Effector memory CD8-positive, alpha-beta T cell (primary cell): Measurements from ENCODE around the gene SLC24A4.

Source experiments
- ATAC-seq: fragments of 150-1000 bp; cut with Tn5 transposase; replicated peaks from 2 replicates; pipeline ENCODE4 v1.10.0; 2021; ENCODE audit warnings: mild to moderate bottlenecking, moderate library complexity
- DNase-seq, 3 experiments: peaks; one replicate each; pipeline ENCODE4 v3.0.0; 2021
- H3K27ac Mint-ChIP-seq, 2 donors: one replicate each; pipeline ENCODE4 v1.8.0; 2022; ENCODE audit warnings: mild to moderate bottlenecking in 2 of 2, mixed read lengths in 2 of 2, moderate library complexity in 2 of 2
- H3K27me3 Mint-ChIP-seq, 2 donors: one replicate each; pipeline ENCODE4 v1.8.0; 2022; ENCODE audit warnings: mixed read lengths in 2 of 2
- H3K36me3 Mint-ChIP-seq: one replicate; pipeline ENCODE4 v1.8.0; 2022; ENCODE audit warnings: mild to moderate bottlenecking, moderate library complexity, mixed read lengths; ENCODE audit not compliant: insufficient read depth
- H3K4me1 Mint-ChIP-seq, 2 donors: one replicate each; pipeline ENCODE4 v1.8.0; 2022; ENCODE audit warnings: low read depth in 2 of 2, mixed read lengths in 2 of 2
- H3K4me3 Mint-ChIP-seq, 2 donors: one replicate each; pipeline ENCODE4 v1.8.0; 2022; ENCODE audit warnings: mild to moderate bottlenecking in 2 of 2, mixed read lengths in 2 of 2, moderate library complexity in 2 of 2
- H3K9me3 Mint-ChIP-seq, 2 donors: one replicate each; pipeline ENCODE4 v1.8.0; 2022; ENCODE audit warnings: mixed read lengths in 2 of 2

Gene SLC24A4

DNA sequence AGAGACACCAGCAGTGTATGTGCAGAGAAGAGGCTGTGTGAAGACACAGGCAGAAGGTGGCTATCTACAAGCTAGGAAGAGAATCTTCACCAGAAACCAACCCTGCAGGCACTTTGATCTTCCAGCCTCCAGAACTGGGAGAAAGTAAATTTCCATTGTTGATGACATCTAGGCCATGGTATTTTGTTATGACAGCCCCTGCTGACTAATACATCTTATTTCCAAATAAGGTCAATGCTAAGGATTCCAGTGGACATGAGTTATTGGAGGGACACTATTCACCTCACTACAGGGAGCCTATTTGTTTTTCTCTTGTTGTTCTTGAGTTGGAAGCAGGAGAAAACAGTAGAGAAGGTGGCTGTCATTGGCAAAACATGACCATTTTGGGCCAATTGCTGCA, 102.1 kb downstream of the SLC24A4 start:
- Mint-ChIP-seq H3K4me3 (no peak overlapping the region), H3K4me1 (peaks cover 6 to 10% of the 10 kb centered on the region in 2 donors), H3K27me3 (no peaks in the 10 kb centered on the region), H3K27ac (no peak overlapping the region), H3K9me3 (no peaks in the 10 kb centered on the region), H3K36me3 (peaks cover 3% of the 10 kb centered on the region)
- DNase-seq (no peak), ATAC-seq (no peak)

DNA sequence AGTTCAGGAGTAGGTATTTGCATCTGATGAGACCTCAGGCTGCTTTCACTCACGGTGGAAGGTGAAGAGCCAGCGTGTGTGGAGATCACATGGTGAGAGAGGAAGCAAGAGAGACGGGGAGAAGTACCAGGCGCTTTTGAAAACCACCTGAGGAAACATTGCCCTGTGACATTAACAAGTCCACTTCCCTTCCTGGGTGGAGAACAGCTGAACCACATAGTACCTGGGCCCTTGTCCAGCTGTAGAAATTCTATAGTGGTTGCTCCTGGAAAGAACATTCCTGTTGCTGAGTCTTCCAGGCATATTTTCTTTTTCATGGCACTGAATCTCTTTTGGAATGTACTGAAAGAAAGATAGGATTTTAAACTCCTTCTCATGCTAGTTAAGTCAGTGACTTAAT, 103.3 kb downstream of the SLC24A4 start:
- Mint-ChIP-seq H3K9me3 (no peaks in the 10 kb centered on the region), H3K36me3 (peaks cover 3% of the 10 kb centered on the region), H3K27me3 (peaks cover 0 to 5% of the 10 kb centered on the region in 2 donors), H3K4me3 (no peak overlapping the region), H3K27ac (peak overlapping the region in 1 of 2 donors; percentile 48), H3K4me1 (peaks cover 6 to 10% of the 10 kb centered on the region in 2 donors)
- no peak for DNase-seq
- no peak for ATAC-seq

GRCh38 chr14:92427096-92427495, 104.1 kb downstream of the SLC24A4 start:
- Mint-ChIP-seq H3K27me3 (peaks cover 0 to 12% of the 10 kb centered on the region in 2 donors), H3K4me3 (no peak overlapping the region), H3K9me3 (no peaks in the 10 kb centered on the region), H3K27ac (no peak overlapping the region), H3K36me3 (peaks cover 3% of the 10 kb centered on the region), H3K4me1 (peaks cover 6 to 10% of the 10 kb centered on the region in 2 donors)
- ATAC-seq: no peak
- DNase-seq: no peak

DNA sequence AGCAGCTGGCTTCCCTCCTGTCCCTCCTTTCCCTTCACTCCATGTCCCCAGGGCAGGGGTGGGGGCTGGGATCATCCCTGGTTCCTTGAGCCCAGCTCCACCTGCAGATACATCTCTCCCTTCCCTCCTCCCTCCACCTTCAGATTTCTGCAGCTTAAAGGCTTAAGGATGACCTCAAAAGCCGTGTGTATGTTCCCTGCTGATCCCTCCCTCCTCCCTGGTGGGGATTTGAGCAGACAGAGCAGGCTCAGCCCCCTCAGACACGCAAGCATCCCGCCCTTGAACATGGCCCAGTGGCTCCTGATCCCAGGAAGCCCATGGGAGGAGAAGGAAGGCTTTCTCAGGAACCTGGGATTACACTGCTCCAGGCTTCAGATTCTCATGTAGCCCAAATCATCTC, 107.7 kb downstream of the SLC24A4 start:
- DNase-seq (no peak), ATAC-seq (no peak)
- peaks cover 0 to 12% of the 10 kb centered on the region in 2 donors for H3K27me3 Mint-ChIP-seq
- no peak overlapping the region for H3K4me3 Mint-ChIP-seq
- H3K27ac Mint-ChIP-seq: peak overlapping the region in 1 of 2 donors; percentile 39
- peaks cover 3% of the 10 kb centered on the region for H3K36me3 Mint-ChIP-seq
- H3K4me1 Mint-ChIP-seq: peaks cover 6% of the 10 kb centered on the region in 2 donors
- H3K9me3 Mint-ChIP-seq: no peaks in the 10 kb centered on the region

DNA sequence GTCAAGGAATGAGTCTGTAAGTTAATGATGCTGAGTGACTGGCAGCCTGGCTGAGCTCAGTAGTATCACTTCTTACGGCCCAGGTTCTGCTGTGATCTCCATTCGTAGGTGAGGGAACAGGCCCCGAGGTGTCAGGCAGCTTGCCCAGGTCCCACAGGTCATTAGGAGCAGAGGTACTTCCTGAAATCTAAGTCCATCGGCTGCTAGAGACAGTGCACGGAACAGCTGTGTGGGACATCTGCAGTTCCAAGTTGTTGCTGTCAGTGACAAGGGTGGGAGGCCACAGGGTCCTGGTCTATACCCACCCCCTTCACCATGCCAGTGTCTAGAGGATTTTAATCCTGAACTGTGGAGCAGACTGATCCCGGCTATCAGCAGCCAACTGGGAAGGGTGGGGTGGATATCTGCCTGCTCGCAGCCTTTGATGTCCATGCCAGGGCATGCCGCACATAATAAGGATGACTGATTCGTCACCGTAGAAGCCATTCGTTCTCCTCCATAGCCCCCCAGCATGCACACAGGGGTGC, 108.3 kb downstream of the SLC24A4 start:
- H3K36me3 Mint-ChIP-seq: peaks cover 3% of the 10 kb centered on the region
- DNase-seq: no peak
- H3K27ac Mint-ChIP-seq: peak overlapping the region in 1 of 2 donors; percentile 39
- H3K4me1 Mint-ChIP-seq: peaks cover under 1 to 2% of the 10 kb centered on the region in 2 donors
- H3K9me3 Mint-ChIP-seq: no peaks in the 10 kb centered on the region
- no peak overlapping the region for H3K4me3 Mint-ChIP-seq
- H3K27me3 Mint-ChIP-seq: peaks cover 0 to 12% of the 10 kb centered on the region in 2 donors
- ATAC-seq: no peak

- H3K36me3 Mint-ChIP-seq: no peaks in the 10 kb centered on the region
- no peaks in the 10 kb centered on the region for H3K4me1 Mint-ChIP-seq
- ATAC-seq (no peak), DNase-seq (no peak)
- H3K27ac Mint-ChIP-seq: no peak overlapping the region
- peaks cover 0 to 12% of the 10 kb centered on the region in 2 donors for H3K27me3 Mint-ChIP-seq
- H3K9me3 Mint-ChIP-seq: peaks cover 0 to 1% of the 10 kb centered on the region in 2 donors
- no peak overlapping the region for H3K4me3 Mint-ChIP-seq
These were observed 110.4 kb downstream of the SLC24A4 start for GRCh38 chr14:92433407-92433806.

GRCh38 chr14:92435154-92435553, 112.2 kb downstream of the SLC24A4 start:
- ATAC-seq (no peak), DNase-seq (no peak)
- Mint-ChIP-seq H3K4me1 (peaks cover 5 to 8% of the 10 kb centered on the region in 2 donors), H3K9me3 (peaks cover 0 to 1% of the 10 kb centered on the region in 2 donors), H3K27me3 (peaks cover 0 to 13% of the 10 kb centered on the region in 2 donors), H3K27ac (no peak overlapping the region), H3K36me3 (no peaks in the 10 kb centered on the region), H3K4me3 (no peak overlapping the region)

DNA sequence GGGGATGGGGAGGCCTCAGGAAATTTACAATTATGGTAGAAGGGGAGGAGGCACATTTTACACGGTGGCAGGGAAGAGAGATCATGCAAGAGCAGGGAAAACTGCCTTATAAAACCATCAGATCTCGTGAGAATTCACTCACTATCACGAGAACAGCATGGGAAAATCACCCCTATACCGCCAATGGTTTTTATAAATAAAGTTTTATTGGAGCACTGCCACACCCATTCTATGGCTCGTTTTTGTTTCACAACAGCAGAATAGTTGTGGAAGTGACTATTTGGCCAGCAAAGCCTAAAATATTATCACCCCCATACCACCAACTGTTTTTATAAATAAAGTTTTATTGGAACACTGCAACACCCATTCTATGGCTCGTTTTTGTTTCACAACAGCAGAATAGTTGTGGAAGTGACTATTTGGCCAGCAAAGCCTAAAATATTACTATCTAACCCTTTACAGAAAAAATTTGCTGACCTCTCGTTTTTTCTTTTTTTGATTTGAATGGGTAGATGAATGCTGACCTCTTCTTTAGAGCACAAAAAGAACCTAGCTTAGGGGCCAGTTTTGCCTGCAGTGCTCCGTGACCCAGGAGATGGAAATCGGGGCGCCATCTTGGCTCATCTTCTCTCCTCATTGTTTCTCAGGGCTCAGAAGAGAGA, 113.3 kb downstream of the SLC24A4 start:
- H3K4me3 Mint-ChIP-seq: no peak overlapping the region
- H3K27ac Mint-ChIP-seq: peak overlapping the region in 1 of 2 donors; percentile 1
- H3K9me3 Mint-ChIP-seq: peaks cover 0 to 1% of the 10 kb centered on the region in 2 donors
- no peak for DNase-seq
- no peaks in the 10 kb centered on the region for H3K36me3 Mint-ChIP-seq
- peaks cover 0 to 15% of the 10 kb centered on the region in 2 donors for H3K27me3 Mint-ChIP-seq
- no peak for ATAC-seq
- H3K4me1 Mint-ChIP-seq: peaks cover 10 to 13% of the 10 kb centered on the region in 2 donors

- no peak for DNase-seq
- Mint-ChIP-seq H3K27ac (peak overlapping the region in 1 of 2 donors; percentile 5), H3K4me3 (no peak overlapping the region), H3K27me3 (peaks cover 0 to 8% of the 10 kb centered on the region in 2 donors), H3K36me3 (no peaks in the 10 kb centered on the region), H3K9me3 (peaks cover 0 to 1% of the 10 kb centered on the region in 2 donors), H3K4me1 (peaks cover 21 to 23% of the 10 kb centered on the region in 2 donors)
- ATAC-seq: no peak
These were observed 114.3 kb downstream of the SLC24A4 start for GRCh38 chr14:92437309-92437708.

GRCh38 chr14:92437729-92438285, 114.8 kb downstream of the SLC24A4 start:
- Mint-ChIP-seq H3K4me3 (no peak overlapping the region), H3K27ac (no peak overlapping the region), H3K27me3 (peaks cover 0 to 8% of the 10 kb centered on the region in 2 donors), H3K9me3 (peaks cover 0 to 1% of the 10 kb centered on the region in 2 donors), H3K36me3 (no peaks in the 10 kb centered on the region), H3K4me1 (peaks cover 26 to 27% of the 10 kb centered on the region in 2 donors)
- no peak for DNase-seq
- ATAC-seq: no peak

DNA sequence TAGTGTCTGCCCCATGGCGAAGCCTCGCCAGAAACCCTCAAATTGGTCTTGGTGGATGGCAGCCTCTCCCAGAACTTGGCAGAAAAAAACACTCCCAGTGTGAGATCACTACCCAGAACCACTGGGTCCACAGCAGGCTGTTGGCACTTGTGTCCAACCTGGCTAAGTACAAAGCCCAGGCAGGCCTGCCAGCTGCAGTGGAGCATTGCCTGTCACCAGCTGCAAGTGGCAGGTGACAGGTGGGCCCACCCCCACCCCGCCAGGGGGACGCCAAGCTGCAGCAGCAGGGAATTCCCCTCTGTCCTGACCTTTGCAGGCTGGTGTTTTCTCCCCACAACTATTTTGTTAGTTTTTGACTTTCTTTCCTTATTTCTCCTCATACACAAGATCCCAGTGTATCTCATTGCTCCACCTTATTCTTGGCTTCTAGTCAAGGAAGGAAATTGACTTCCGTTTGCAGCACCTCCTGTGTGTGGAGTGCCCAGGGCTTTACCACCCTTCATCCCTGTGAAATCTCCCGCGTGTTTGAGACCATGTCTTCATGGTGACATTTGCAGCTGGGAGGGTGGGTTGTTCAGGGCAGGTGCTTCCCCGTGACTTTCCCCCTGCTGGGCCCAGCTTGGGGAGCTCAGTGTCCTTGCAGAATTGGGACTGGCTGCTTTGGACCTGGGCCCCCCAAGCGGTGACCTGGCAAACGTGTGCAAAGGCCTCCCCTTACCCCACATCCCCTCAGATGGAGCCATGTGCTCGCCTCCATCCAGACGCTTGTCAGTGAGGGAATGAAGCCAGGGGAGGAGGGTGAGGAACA, 116.8 kb downstream of the SLC24A4 start:
- peaks cover 28 to 30% of the 10 kb centered on the region in 2 donors for H3K4me1 Mint-ChIP-seq
- H3K27ac Mint-ChIP-seq: no peak overlapping the region
- peaks cover 0 to 1% of the 10 kb centered on the region in 2 donors for H3K9me3 Mint-ChIP-seq
- ATAC-seq: no peak
- H3K4me3 Mint-ChIP-seq: no peak overlapping the region
- H3K36me3 Mint-ChIP-seq: no peaks in the 10 kb centered on the region
- no peak for DNase-seq
- H3K27me3 Mint-ChIP-seq: peaks cover 0 to 8% of the 10 kb centered on the region in 2 donors

- peaks cover 0 to 8% of the 10 kb centered on the region in 2 donors for H3K27me3 Mint-ChIP-seq
- H3K4me1 Mint-ChIP-seq: peaks cover 28 to 30% of the 10 kb centered on the region in 2 donors
- H3K36me3 Mint-ChIP-seq: no peaks in the 10 kb centered on the region
- H3K27ac Mint-ChIP-seq: peak overlapping the region in 1 of 2 donors; percentile 87
- peak overlapping the region; percentile 46 to 54 for H3K4me3 Mint-ChIP-seq
- no peak for DNase-seq
- H3K9me3 Mint-ChIP-seq: peaks cover 0 to 1% of the 10 kb centered on the region in 2 donors
- ATAC-seq: no peak
These were observed 117.5 kb downstream of the SLC24A4 start for GRCh38 chr14:92440345-92441003.
